Activated CD4-positive, alpha-beta T cell treated with anti-CD3 and anti-CD28 coated beads for 36 hours (primary cell): ENCODE data around the gene NPBWR2. TPM values are rescaled to one million over a fixed set of nuclear protein-coding genes. Genes with fewer than 3 reads are reported as not detected.

Experiments
- ATAC-seq: fragments of 200-7000 bp; cut with Tn5 transposase; one replicate; pipeline ENCODE4 v1.10.0; 2021; ENCODE audit warnings: mild to moderate bottlenecking, moderate library complexity
- CTCF ChIA-PET: fragments of 350-600 bp; sonication (Branson Sonifier 250); formaldehyde crosslinking; loops from one replicate; lab custom pipeline; 2021; ENCODE audit warnings: antibody characterized with exemption; lab: Charles Lee
- POLR2A ChIA-PET: fragments of 350-600 bp; sonication (Branson Sonifier 250); formaldehyde crosslinking; loops from one replicate; lab custom pipeline; 2021; ENCODE audit warnings: antibody characterized with exemption, inconsistent platforms; lab: Charles Lee
- DNase-seq: peaks from one replicate; pipeline ENCODE4 v3.0.0-alpha.2; 2020
- H3K27ac Mint-ChIP-seq: one replicate; pipeline ENCODE4 v1.8.0; 2021; ENCODE audit warnings: mixed read lengths
- H3K27me3 Mint-ChIP-seq: one replicate; pipeline ENCODE4 v1.8.0; 2021; ENCODE audit warnings: mixed read lengths
- H3K36me3 Mint-ChIP-seq: one replicate; pipeline ENCODE4 v1.8.0; 2021; ENCODE audit warnings: low read depth, mixed read lengths
- H3K4me1 Mint-ChIP-seq: one replicate; pipeline ENCODE4 v1.8.0; 2021; ENCODE audit warnings: mixed read lengths
- H3K4me3 Mint-ChIP-seq: one replicate; pipeline ENCODE4 v1.8.0; 2021; ENCODE audit warnings: mild to moderate bottlenecking, moderate library complexity, mixed read lengths
- H3K9me3 Mint-ChIP-seq: one replicate; pipeline ENCODE4 v1.8.0; 2021; ENCODE audit warnings: low read depth, mixed read lengths
- intact Hi-C, 2 experiments: fragments of 100-400 bp; cut with DNase I in 1 of 2; cut with micrococcal nuclease in 1 of 2; formaldehyde crosslinking; loops; one replicate each; pipeline versions ENCODE4 v1.14.2 to v1.15.1; 2022 to 2024; cut with DNase I, micrococcal nuclease
- total RNA-seq, 2 experiments: library from RNA; stranded (reverse); gene quantifications; one replicate each; pipeline ENCODE4 v1.2.3, GENCODE V29; 2021

Gene NPBWR2
- total RNA-seq, 2 experiments from 2014 or later = not detected

- ChIA-PET POLR2A (no interaction called here), CTCF (no interaction called here)
- H3K27ac Mint-ChIP-seq = no peak overlapping the region
- H3K36me3 Mint-ChIP-seq = no peaks in the 10 kb centered on the region
- intact Hi-C loops = no loop called here
- DNase-seq = no peak
- H3K27me3 Mint-ChIP-seq = no peaks in the 10 kb centered on the region
- no peaks in the 10 kb centered on the region for H3K4me1 Mint-ChIP-seq
- H3K9me3 Mint-ChIP-seq = peaks cover 2% of the 10 kb centered on the region
- H3K4me3 Mint-ChIP-seq = no peak overlapping the region
- ATAC-seq = no peak
Observed at GRCh38 chr20:64149809-64150560, 42.6 kb upstream of the NPBWR2 start.

GRCh38 chr20:64149141-64149540 is 41.8 kb upstream of the NPBWR2 start:
- intact Hi-C loops = no loop called here
- DNase-seq (no peak), ATAC-seq (no peak)
- H3K36me3 Mint-ChIP-seq = no peaks in the 10 kb centered on the region
- H3K9me3 Mint-ChIP-seq = peaks cover 8% of the 10 kb centered on the region
- no peaks in the 10 kb centered on the region for H3K27me3 Mint-ChIP-seq
- H3K27ac Mint-ChIP-seq = no peak overlapping the region
- POLR2A ChIA-PET = no interaction called here
- CTCF ChIA-PET = no interaction called here
- no peak overlapping the region for H3K4me3 Mint-ChIP-seq
- no peaks in the 10 kb centered on the region for H3K4me1 Mint-ChIP-seq

- CTCF ChIA-PET = no interaction called here
- ATAC-seq = no peak
- no peaks in the 10 kb centered on the region for H3K27me3 Mint-ChIP-seq
Observed at GRCh38 chr20:64148581-64148980, 41.2 kb upstream of the NPBWR2 start.

GRCh38 chr20:64146936-64147477 is 39.6 kb upstream of the NPBWR2 start:
- Mint-ChIP-seq H3K36me3 (no peaks in the 10 kb centered on the region), H3K4me1 (no peaks in the 10 kb centered on the region), H3K4me3 (no peak overlapping the region), H3K27ac (no peak overlapping the region), H3K9me3 (peaks cover 11% of the 10 kb centered on the region), H3K27me3 (peaks cover 3% of the 10 kb centered on the region)
- CTCF ChIA-PET = no interaction called here
- intact Hi-C loops = no loop called here
- DNase-seq (no peak), ATAC-seq (no peak)
- POLR2A ChIA-PET = no interaction called here

More at GRCh38 chr20:64148581-64148980, 41.2 kb upstream of the NPBWR2 start:
- POLR2A ChIA-PET = no interaction called here
- DNase-seq = no peak
- intact Hi-C loops = no loop called here
- Mint-ChIP-seq H3K4me1 (no peaks in the 10 kb centered on the region), H3K9me3 (peaks cover 11% of the 10 kb centered on the region), H3K4me3 (no peak overlapping the region), H3K27ac (no peak overlapping the region), H3K36me3 (no peaks in the 10 kb centered on the region)

GRCh38 chr20:64146301-64146935 is 39.1 kb upstream of the NPBWR2 start:
- intact Hi-C loops = no loop called here
- Mint-ChIP-seq H3K27ac (no peak overlapping the region), H3K4me1 (no peaks in the 10 kb centered on the region), H3K36me3 (no peaks in the 10 kb centered on the region), H3K4me3 (no peak overlapping the region), H3K27me3 (peaks cover 3% of the 10 kb centered on the region), H3K9me3 (peaks cover 11% of the 10 kb centered on the region)
- ChIA-PET CTCF (no interaction called here), POLR2A (no interaction called here)
- no peak for ATAC-seq
- DNase-seq = no peak

GRCh38 chr20:64145458-64146300 is 38.3 kb upstream of the NPBWR2 start:
- Mint-ChIP-seq H3K9me3 (peaks cover 11% of the 10 kb centered on the region), H3K27me3 (peaks cover 3% of the 10 kb centered on the region), H3K36me3 (no peaks in the 10 kb centered on the region), H3K27ac (no peak overlapping the region), H3K4me3 (no peak overlapping the region), H3K4me1 (no peaks in the 10 kb centered on the region)
- ChIA-PET CTCF (interaction anchor here (0.7 to 0.8 kb wide), 2 partner anchors 11 to 521 kb away, joined by 4 to 5 read pairs; no protein-coding TSS in a partner anchor), POLR2A (no interaction called here)
- intact Hi-C loops = no loop called here
- ATAC-seq (no peak), DNase-seq (peak; percentile 54)

- CTCF ChIA-PET = interaction anchor here (0.6 to 0.8 kb wide), 2 partner anchors 12 to 410 kb away, joined by 3 to 5 read pairs; no protein-coding TSS in a partner anchor
- ATAC-seq (no peak), DNase-seq (no peak)
- H3K36me3 Mint-ChIP-seq = no peaks in the 10 kb centered on the region
- intact Hi-C loops = no loop called here
- POLR2A ChIA-PET = no interaction called here
- peaks cover 3% of the 10 kb centered on the region for H3K27me3 Mint-ChIP-seq
- no peaks in the 10 kb centered on the region for H3K4me1 Mint-ChIP-seq
- no peak overlapping the region for H3K4me3 Mint-ChIP-seq
- peaks cover 11% of the 10 kb centered on the region for H3K9me3 Mint-ChIP-seq
- H3K27ac Mint-ChIP-seq = no peak overlapping the region
Observed at GRCh38 chr20:64144144-64144912, 37.0 kb upstream of the NPBWR2 start.

- Mint-ChIP-seq H3K27me3 (peaks cover 3% of the 10 kb centered on the region), H3K27ac (no peak overlapping the region), H3K4me3 (no peak overlapping the region), H3K9me3 (peaks cover 11% of the 10 kb centered on the region), H3K4me1 (no peaks in the 10 kb centered on the region), H3K36me3 (no peaks in the 10 kb centered on the region)
- POLR2A ChIA-PET = no interaction called here
- no peak for ATAC-seq
- intact Hi-C loops = no loop called here
- DNase-seq = no peak
- CTCF ChIA-PET = no interaction called here
Observed at GRCh38 chr20:64143018-64143801, 35.8 kb upstream of the NPBWR2 start.

GRCh38 chr20:64142590-64142989 is 35.2 kb upstream of the NPBWR2 start:
- intact Hi-C loops = no loop called here
- DNase-seq (no peak), ATAC-seq (no peak)
- Mint-ChIP-seq H3K4me1 (no peaks in the 10 kb centered on the region), H3K27me3 (peaks cover 3% of the 10 kb centered on the region), H3K27ac (no peak overlapping the region), H3K4me3 (no peak overlapping the region), H3K36me3 (no peaks in the 10 kb centered on the region), H3K9me3 (peaks cover 11% of the 10 kb centered on the region)
- CTCF ChIA-PET = interaction anchor here (1.0 kb wide), 1 partner anchor 23 kb away, joined by 3 read pairs; no protein-coding TSS in a partner anchor
- POLR2A ChIA-PET = no interaction called here

- POLR2A ChIA-PET = no interaction called here
- intact Hi-C loops = no loop called here
- CTCF ChIA-PET = interaction anchor here (1.5 kb wide), 1 partner anchor 38 kb away, joined by 3 read pairs; no protein-coding TSS in a partner anchor
- H3K4me1 Mint-ChIP-seq = no peaks in the 10 kb centered on the region
- peaks cover 11% of the 10 kb centered on the region for H3K9me3 Mint-ChIP-seq
- DNase-seq (no peak), ATAC-seq (no peak)
- no peaks in the 10 kb centered on the region for H3K36me3 Mint-ChIP-seq
- H3K27me3 Mint-ChIP-seq = peaks cover 3% of the 10 kb centered on the region
- H3K4me3 Mint-ChIP-seq = no peak overlapping the region
- no peak overlapping the region for H3K27ac Mint-ChIP-seq
Observed at GRCh38 chr20:64140956-64141355, 33.6 kb upstream of the NPBWR2 start.
